Skeletal muscle tissue (tissue), 4 donors: ENCODE data around the gene YLPM1. TPM values are rescaled to one million over a fixed set of nuclear protein-coding genes. Genes with fewer than 3 reads are reported as not detected.

ENCODE experiments used
- H3K27ac ChIP-seq: one replicate; pipeline ENCODE4 v1.7.0; 2013; ENCODE audit warnings: mild to moderate bottlenecking, low read depth, low read length, inconsistent platforms
- H3K27me3 ChIP-seq, 3 donors: one replicate each; pipeline ENCODE4 v1.7.0; 2013; ENCODE audit warnings: low read length in 3 of 3; ENCODE audit not compliant: control insufficient read depth in 3 of 3, insufficient read depth in 3 of 3
- H3K36me3 ChIP-seq, 3 donors: one replicate each; pipeline ENCODE4 v1.7.0; 2013; ENCODE audit warnings: low read length in 3 of 3; ENCODE audit not compliant: control insufficient read depth in 3 of 3, insufficient read depth in 3 of 3
- H3K4me1 ChIP-seq, 3 donors: one replicate each; pipeline ENCODE4 v1.7.0; 2013; ENCODE audit warnings: low read length in 3 of 3, mild to moderate bottlenecking in 3 of 3; ENCODE audit not compliant: control insufficient read depth in 3 of 3, insufficient read depth in 3 of 3
- H3K4me3 ChIP-seq, 3 donors: one replicate each; pipeline ENCODE4 v1.7.0; 2013; ENCODE audit warnings: low read length in 3 of 3
- H3K9ac ChIP-seq, 3 donors: one replicate each; pipeline ENCODE4 v1.7.0; 2013; ENCODE audit warnings: low read length in 3 of 3, mild to moderate bottlenecking in 3 of 3, moderate library complexity in 2 of 3, low read depth in 1 of 3
- H3K9me3 ChIP-seq, 3 donors: one replicate each; pipeline ENCODE4 v1.7.0; 2013; ENCODE audit warnings: low read length in 3 of 3; ENCODE audit not compliant: control insufficient read depth in 3 of 3
- total RNA-seq: library from RNA; depleted of rRNA; stranded (reverse); fragments of >200 nt; gene quantifications from one replicate; pipeline ENCODE4 v1.2.3, GENCODE V29; 2014
- donor health status: Osteomylitis.

Gene YLPM1
- total RNA-seq, 1 donor from 2014 or later, result 49.6 TPM

DNA sequence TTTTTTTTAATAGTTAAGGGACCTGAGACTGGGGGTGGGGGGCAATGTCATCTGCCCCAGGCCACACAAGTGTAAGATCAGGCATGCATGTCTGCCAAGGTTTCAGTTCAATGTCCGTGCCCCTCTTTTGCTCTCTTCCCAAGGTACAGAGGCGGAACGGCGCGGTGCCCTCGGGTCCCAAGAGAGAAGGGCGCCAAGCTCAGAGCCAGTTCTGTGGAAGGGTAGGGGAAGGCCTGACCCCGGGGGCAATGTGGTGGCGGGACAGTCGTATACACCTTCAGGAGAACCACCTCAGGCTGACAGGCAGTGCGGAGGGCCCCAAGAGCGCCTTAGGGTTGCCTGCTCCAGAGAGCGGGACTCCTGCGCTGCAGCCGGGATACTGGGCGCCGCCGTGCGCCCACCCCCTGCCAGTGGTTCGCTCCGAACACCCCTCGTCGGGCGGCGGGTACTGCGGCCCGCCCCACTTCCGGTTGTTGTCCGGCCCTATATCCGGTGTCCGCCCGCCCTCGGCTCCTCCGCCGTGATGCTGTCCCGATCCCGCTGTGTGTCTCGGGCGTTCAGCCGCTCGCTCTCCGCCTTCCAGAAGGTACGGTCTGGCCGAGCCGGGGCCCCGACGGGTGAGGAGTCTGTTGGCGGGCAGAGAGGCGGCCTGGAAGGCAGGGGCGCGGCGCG is 118.5 kb downstream of the YLPM1 start, which contains the start of gene DLST:
Gene DLST, plus strand, starts transcription at position 486 of the 672 bp plus-strand sequence. Its CDS starts 38 bp downstream, at position 524.
- Histone ChIP-seq H3K27ac (peak within 1 kb of the TSS; percentile 89), H3K9ac (peak within 1 kb of the TSS; percentile 90 to 97 (median 96)), H3K9me3 (no peaks in the 10 kb centered on the region), H3K4me1 (peaks cover 31 to 50% (median 44%) of the 10 kb centered on the region in 3 donors), H3K36me3 (peaks cover 0 to 4% (median 4%) of the 10 kb centered on the region in 3 donors), H3K27me3 (no peaks in the 10 kb centered on the region), H3K4me3 (peak within 1 kb of the TSS; percentile 93 to 96 (median 95))

DNA sequence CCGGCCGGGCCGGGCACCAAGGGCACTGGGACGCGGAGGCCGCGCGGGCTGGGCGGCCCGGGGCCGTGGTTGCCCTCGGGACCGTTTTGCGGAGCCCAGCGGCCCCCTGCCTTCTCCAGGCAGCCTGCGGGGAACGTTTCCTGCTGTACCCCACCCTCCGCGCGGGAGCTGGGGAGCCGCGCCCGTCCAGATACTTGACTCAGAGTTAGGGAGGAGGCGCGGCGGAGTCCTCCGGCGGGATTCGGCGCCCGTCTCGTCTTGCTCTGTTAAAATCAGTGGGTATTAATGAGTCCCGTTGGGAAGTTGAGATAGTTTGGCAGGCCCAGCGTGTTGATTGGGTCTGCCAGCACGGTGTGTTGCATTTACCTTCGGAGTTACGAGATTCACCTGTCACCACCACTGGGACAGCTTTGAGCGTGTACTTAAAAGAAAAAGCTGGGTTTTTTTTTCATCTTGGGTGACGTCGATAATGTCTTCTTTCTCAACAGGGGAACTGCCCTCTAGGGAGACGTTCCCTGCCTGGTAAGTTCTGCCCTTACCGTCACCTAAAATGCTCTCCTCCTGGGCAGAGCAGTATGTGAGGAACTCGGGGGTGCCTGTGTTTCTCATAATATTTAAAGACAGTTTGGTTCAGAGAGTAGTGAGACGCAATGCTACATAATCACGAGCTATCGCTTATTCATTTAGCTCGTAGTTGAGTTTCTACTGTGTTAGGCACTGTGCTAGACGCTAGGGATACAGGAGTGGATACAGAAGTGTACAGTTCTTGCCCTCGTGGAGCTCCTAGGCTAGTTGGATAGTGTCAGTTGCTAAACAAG is 119.2 kb downstream of the YLPM1 start:
- Histone ChIP-seq H3K9me3 (no peaks in the 10 kb centered on the region), H3K4me3 (peak overlapping the region; percentile 93 to 96 (median 95)), H3K4me1 (peaks cover 31 to 52% (median 44%) of the 10 kb centered on the region in 3 donors), H3K27ac (peak overlapping the region; percentile 89), H3K27me3 (no peaks in the 10 kb centered on the region), H3K9ac (peak overlapping the region; percentile 90 to 97 (median 96)), H3K36me3 (peaks cover 0 to 4% (median 4%) of the 10 kb centered on the region in 3 donors)

Other genes with a start within 250 kb of the YLPM1 start
- gene LTBP2, start 151.1 kb upstream of the YLPM1 start, total RNA-seq, result 12.0 TPM
- gene AREL1, start 50.2 kb upstream of the YLPM1 start, total RNA-seq, result 21.9 TPM
- 15.1 TPM for gene FCF1, start 50.2 kb upstream of the YLPM1 start, total RNA-seq
- gene PROX2, start 112.8 kb downstream of the YLPM1 start, total RNA-seq, result not detected
- gene DLST, start 118.6 kb downstream of the YLPM1 start, total RNA-seq, result 38.1 TPM
- gene RPS6KL1, start 159.9 kb downstream of the YLPM1 start, total RNA-seq, result 3.1 TPM
- 8.9 TPM for gene PGF, start 192.3 kb downstream of the YLPM1 start, total RNA-seq
- 18.8 TPM for gene EIF2B2, start 239.6 kb downstream of the YLPM1 start, total RNA-seq